OCI-LY1 (cell line): ENCODE measurements around the gene TTLL11.

Source experiments
- CTCF ChIP-seq: fragments of 200-600 bp; sonication (generic), shearing (Covaris generic); IDR thresholded peaks from 2 replicates; pipeline ENCODE4 v1.5.1; 2017; ENCODE audit warnings: mild to moderate bottlenecking, antibody characterized with exemption, low read length, moderate library complexity, mixed read lengths
- EZH2 ChIP-seq: fragments of 200-600 bp; sonication (generic), shearing (Covaris generic); IDR thresholded peaks from 2 replicates; pipeline ENCODE4 v1.8.0; 2017; ENCODE audit warnings: borderline replicate concordance, mixed run types, mild to moderate bottlenecking, antibody characterized with exemption, low read length, moderate library complexity, mixed read lengths

GRCh38 chr9:122029898-122030297 lies 63.2 kb downstream of the TTLL11 start:
- TF ChIP-seq CTCF (no peak), EZH2 (no peak)
